Ascending aorta (tissue), 2 donors: ENCODE results near the gene TMEM9. TPM values are rescaled to one million over a fixed set of nuclear protein-coding genes. Genes with fewer than 3 reads are reported as not detected.

Source experiments
- DNase-seq, 2 donors: peaks; one replicate each; pipeline ENCODE4 v3.0.0-alpha.2; 2019; ENCODE audit warnings: low spot score in 2 of 2
- H3K27ac ChIP-seq, 2 donors: fragments of 200-600 bp; sonication (generic); one replicate each; pipeline ENCODE4 v1.5.1; 2016 to 2017; ENCODE audit warnings: mild to moderate bottlenecking in 1 of 2
- H3K27me3 ChIP-seq: fragments of 200-600 bp; sonication (generic); one replicate; pipeline ENCODE4 v1.5.1; 2017
- H3K36me3 ChIP-seq, 2 donors: fragments of 200-600 bp; sonication (generic); one replicate each; pipeline ENCODE4 v1.5.1; 2016
- H3K4me1 ChIP-seq, 2 donors: fragments of 200-600 bp; sonication (generic); one replicate each; pipeline ENCODE4 v1.5.1; 2016 to 2017; ENCODE audit warnings: mild to moderate bottlenecking in 1 of 2
- H3K4me3 ChIP-seq, 2 donors: fragments of 200-600 bp; sonication (generic); one replicate each; pipeline ENCODE4 v1.5.1; 2016 to 2017; ENCODE audit warnings: mild to moderate bottlenecking in 1 of 2
- H3K9me3 ChIP-seq, 2 donors: fragments of 200-600 bp; sonication (generic); one replicate each; pipeline ENCODE4 v1.5.1; 2016
- CTCF ChIP-seq, 3 experiments: fragments of 200-600 bp in 2 of 3; fragments of 450-650 bp in 1 of 3; sonication (generic) in 2 of 3; IDR thresholded peaks; one replicate each; pipeline ENCODE4 v1.5.1; 2016 to 2019; ENCODE audit warnings: antibody characterized with exemption in 3 of 3, mild to moderate bottlenecking in 1 of 3, moderate library complexity in 1 of 3
- intact Hi-C: fragments of 100-400 bp; cut with DNase I; formaldehyde crosslinking; loops from one replicate; pipeline ENCODE4 v1.15.1; 2023
- total RNA-seq: library from RNA; depleted of rRNA; stranded (reverse); fragments of >200 nt; gene quantifications from one replicate; pipeline ENCODE4 v1.1.0, GENCODE V29; 2016

The TMEM9 gene
- total RNA-seq, 1 donor from 2014 or later: 45.8 TPM

GRCh38 chr1:201125800-201126199 lies 28.5 kb downstream of the TMEM9 start:
- TF ChIP-seq CTCF (IDR thresholded peaks at IDR 0.05): no peak
- no peak for DNase-seq
- intact Hi-C loops: no loop called here
- no peaks in the 10 kb centered on the region for H3K9me3 ChIP-seq
- no peak overlapping the region for H3K4me3 ChIP-seq
- no peak overlapping the region for H3K27ac ChIP-seq
- H3K36me3 ChIP-seq: no peaks in the 10 kb centered on the region
- no peaks in the 10 kb centered on the region for H3K27me3 ChIP-seq
- H3K4me1 ChIP-seq: no peaks in the 10 kb centered on the region

- H3K9me3 ChIP-seq: no peaks in the 10 kb centered on the region
- H3K27me3 ChIP-seq: no peaks in the 10 kb centered on the region
- no peak overlapping the region for H3K27ac ChIP-seq
- intact Hi-C loops: no loop called here
- H3K36me3 ChIP-seq: no peaks in the 10 kb centered on the region
- no peaks in the 10 kb centered on the region for H3K4me1 ChIP-seq
- no peak overlapping the region for H3K4me3 ChIP-seq
- no peak for TF ChIP-seq CTCF (IDR thresholded peaks at IDR 0.05)
- DNase-seq: no peak
These were observed 29.3 kb downstream of the TMEM9 start for GRCh38 chr1:201125019-201125418.

- no peak overlapping the region for H3K27ac ChIP-seq
- H3K4me1 ChIP-seq: no peaks in the 10 kb centered on the region
- intact Hi-C loops: no loop called here
- no peak for TF ChIP-seq CTCF (IDR thresholded peaks at IDR 0.05)
- no peak for DNase-seq
- no peak overlapping the region for H3K4me3 ChIP-seq
- H3K36me3 ChIP-seq: no peaks in the 10 kb centered on the region
- no peaks in the 10 kb centered on the region for H3K9me3 ChIP-seq
- no peaks in the 10 kb centered on the region for H3K27me3 ChIP-seq
These were observed 30.4 kb downstream of the TMEM9 start for GRCh38 chr1:201123866-201124265.

- Histone ChIP-seq H3K36me3 (no peaks in the 10 kb centered on the region), H3K4me1 (no peaks in the 10 kb centered on the region), H3K4me3 (no peak overlapping the region), H3K27me3 (no peaks in the 10 kb centered on the region), H3K27ac (no peak overlapping the region), H3K9me3 (no peaks in the 10 kb centered on the region)
- TF ChIP-seq CTCF (IDR thresholded peaks at IDR 0.05): no peak
- DNase-seq: no peak
- intact Hi-C loops: no loop called here
These were observed 31.8 kb downstream of the TMEM9 start for GRCh38 chr1:201122321-201122957.

GRCh38 chr1:201119206-201120197 lies 34.8 kb downstream of the TMEM9 start:
- no peaks in the 10 kb centered on the region for H3K27me3 ChIP-seq
- no peaks in the 10 kb centered on the region for H3K4me1 ChIP-seq
- H3K27ac ChIP-seq: no peak overlapping the region
- H3K4me3 ChIP-seq: no peak overlapping the region
- intact Hi-C loops: loop anchor here (5.0 kb wide), 1 partner anchor 562 kb away; no protein-coding TSS in a partner anchor
- peak in 2 of 3 experiments; percentile 52 for TF ChIP-seq CTCF (IDR thresholded peaks at IDR 0.05)
- H3K9me3 ChIP-seq: no peaks in the 10 kb centered on the region
- no peaks in the 10 kb centered on the region for H3K36me3 ChIP-seq
- DNase-seq: no peak
